LNCAP (cell line): ENCODE results near the gene ZNF548.

ENCODE experiments used
- TF ChIP-seq, protein P1 (sequence below): fragments of 450-650 bp; IDR thresholded peaks from 2 replicates; pipeline ENCODE4 v1.5.1; 2017; ENCODE audit warnings: mild to moderate bottlenecking

Gene ZNF548

DNA sequence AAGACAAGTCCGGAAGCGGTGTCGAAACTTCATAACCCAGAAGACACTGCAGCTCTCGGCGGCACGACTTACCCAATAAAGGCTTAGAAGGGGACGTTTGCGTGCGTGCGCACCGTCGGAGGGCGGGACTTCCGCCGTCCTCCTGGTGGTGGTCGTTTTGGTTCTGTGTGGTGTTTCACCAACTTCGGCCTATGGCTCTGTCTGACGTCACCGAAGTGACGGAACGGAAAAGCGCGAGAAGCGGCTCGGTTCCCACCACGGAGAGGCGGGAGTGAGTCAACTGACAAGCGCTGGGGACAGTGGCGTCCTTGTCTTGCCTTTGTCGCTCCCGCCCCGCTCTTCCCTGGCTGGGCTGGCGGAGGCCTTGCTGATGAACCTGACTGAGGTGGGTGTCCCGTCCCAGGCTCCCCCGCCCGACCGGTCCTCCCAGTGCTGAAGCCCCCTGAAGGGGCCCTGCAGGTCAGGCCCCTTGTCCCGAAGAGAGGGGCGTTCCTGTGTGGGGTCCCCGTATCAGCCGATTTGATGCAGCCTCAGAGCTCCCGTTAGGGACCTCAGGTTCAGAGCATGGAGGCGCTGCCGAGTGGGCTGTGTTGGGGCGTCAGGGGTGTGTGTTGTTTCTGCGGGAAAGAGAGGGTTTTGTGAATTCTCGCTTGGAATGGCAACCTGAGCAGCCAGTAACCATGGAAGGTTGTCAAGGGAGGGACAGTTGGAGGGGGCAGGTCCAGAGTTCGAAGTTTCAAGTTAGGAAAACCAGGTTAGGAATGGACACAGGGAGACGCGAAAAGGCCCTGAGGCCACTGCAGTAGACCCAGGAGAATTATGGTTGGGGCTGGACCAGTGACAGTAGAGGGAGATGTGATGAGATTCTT, at the start of gene ZNF548:
Gene ZNF548, plus strand, starts transcription at position 125 of the 869 bp plus-strand sequence. Its CDS starts 246 bp downstream, at position 371.
- TF ChIP-seq, protein P1, sequence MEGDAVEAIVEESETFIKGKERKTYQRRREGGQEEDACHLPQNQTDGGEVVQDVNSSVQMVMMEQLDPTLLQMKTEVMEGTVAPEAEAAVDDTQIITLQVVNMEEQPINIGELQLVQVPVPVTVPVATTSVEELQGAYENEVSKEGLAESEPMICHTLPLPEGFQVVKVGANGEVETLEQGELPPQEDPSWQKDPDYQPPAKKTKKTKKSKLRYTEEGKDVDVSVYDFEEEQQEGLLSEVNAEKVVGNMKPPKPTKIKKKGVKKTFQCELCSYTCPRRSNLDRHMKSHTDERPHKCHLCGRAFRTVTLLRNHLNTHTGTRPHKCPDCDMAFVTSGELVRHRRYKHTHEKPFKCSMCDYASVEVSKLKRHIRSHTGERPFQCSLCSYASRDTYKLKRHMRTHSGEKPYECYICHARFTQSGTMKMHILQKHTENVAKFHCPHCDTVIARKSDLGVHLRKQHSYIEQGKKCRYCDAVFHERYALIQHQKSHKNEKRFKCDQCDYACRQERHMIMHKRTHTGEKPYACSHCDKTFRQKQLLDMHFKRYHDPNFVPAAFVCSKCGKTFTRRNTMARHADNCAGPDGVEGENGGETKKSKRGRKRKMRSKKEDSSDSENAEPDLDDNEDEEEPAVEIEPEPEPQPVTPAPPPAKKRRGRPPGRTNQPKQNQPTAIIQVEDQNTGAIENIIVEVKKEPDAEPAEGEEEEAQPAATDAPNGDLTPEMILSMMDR: no peak

DNA sequence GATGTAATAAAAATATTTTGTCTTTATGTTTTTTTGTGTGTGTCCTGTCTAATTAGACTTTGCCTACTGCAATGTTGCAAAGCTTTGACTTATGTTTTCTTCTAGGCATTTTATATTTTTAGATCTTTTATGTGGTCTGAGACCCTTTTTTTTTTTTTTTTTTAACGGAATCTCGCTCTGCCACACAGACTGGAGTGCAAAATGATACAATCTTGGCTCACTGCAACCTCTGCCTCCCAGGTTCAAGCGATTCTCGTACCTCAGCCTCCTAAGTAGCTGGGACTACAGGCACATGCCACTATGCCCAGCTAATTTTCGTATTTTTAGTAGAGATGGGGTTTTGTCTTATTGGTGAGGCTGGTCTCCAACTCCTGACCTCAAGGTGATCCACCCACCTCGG, 47.1 kb upstream of the ZNF548 start:
- TF ChIP-seq, protein P1: no peak

DNA sequence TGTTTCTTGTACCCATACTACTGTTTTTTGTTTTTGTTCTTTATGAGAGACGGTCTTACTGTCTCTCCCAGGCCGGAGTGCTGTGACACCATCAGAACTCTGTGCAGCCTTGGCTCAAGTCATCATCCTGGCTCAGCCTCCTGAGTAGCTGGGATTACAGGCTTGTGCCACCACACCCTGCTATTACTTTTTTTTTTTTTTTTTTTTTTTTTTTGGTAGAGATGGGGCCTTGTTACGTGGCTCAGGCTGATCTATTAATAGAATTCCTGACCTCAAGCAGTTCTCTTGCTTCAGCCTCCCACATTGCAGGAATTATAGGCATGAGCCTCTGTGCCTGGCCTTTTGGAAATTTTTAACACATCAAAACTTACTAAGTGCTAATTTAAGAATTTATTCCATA, 41.5 kb upstream of the ZNF548 start:
- TF ChIP-seq, protein P1: no peak

DNA sequence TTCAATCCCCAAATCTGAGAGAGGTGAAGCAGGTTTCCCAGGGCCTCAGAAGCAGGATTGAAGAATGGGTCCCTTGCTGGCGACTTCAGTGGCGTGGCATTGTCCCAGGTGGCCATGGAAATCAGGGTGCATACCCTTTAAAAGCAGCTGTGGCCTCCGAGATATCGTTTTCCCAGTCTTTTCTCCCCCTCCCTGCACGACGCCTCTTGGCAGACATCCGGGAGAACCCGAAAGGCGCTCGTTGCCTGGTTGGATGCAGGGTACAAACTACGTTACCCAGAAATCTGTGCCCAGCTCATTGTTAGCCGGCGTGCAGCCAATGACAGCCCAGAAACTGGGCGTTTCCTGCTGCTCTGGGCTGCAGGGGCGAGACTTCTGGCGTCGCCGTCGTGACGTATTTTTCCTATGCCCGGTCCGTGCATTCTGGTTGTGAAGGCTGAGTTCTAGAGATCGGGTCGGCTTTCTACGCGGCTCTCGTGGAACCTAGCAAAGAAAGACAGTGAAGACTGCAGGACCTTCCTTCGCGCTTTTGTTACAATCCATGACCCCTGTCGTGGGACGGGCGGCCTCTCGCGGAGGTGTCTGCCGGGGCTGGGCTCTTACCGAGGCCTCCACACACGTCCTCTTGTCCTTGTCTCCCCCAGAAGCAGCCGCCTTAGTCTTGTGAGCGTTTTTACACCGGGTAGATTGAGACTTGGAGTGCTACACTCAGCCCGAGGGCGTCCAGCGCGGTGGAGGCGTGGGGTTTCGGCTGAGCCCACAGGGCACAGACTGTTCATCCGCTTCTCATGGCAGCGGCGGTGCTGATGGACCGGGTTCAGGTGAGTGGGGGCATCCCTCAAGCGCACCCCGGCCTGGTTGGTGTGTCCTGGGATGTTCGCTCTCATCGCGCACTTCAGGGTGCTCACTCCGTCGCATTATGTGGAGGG, 38.5 kb upstream of the ZNF548 start, which contains the start of gene ZNF304:
Gene ZNF304, plus strand, starts transcription at position 395 of the 929 bp plus-strand sequence. Its CDS starts 394 bp downstream, at position 789.
- TF ChIP-seq, protein P1: no peak

DNA sequence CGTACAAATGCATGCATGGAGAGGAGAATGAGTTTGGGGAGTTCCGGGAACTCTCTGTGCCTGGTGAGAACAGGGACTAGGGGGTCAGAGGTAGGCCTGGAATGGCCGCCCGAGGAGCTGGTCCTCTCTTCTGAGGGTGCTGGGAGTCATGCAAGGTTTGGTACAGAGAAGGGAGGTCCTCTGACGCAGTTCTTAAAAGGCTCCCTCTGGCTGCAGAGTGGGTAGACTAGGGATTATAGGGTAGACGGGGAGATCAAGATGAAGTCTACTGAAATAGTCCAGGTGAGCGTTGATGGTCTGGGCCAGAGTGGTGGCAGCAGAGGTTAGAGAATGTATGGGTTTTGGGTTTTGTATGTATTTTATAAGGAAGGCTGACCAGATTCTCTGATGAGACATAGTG, 37.8 kb upstream of the ZNF548 start:
- TF ChIP-seq, protein P1: no peak

DNA sequence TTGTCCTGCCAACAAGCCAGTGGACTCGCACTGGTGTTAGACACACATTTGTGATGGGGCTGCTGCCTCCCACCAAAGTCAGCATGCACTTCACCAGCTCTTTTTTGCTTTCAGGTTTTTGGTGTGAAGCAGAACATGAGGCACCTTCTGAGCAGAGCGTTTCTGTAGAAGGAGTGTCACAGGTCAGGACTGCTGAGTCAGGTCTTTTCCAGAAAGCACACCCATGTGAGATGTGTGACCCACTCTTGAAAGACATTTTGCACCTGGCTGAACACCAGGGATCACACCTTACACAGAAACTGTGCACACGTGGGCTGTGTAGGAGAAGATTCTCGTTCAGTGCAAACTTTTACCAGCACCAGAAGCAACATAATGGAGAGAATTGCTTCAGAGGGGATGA, 33.7 kb upstream of the ZNF548 start:
- TF ChIP-seq, protein P1: no peak

DNA sequence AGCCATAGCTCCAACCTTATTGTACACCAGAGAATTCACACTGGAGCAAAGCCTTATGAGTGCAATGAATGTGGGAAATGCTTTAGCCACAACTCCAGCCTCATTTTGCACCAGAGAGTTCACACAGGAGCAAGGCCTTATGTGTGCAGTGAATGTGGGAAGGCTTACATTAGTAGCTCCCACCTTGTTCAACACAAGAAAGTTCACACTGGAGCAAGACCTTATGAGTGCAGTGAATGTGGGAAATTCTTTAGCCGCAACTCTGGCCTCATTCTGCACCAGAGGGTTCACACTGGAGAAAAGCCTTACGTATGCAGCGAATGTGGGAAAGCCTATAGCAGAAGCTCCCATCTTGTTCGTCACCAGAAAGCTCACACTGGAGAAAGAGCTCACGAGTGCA, 32.2 kb upstream of the ZNF548 start:
- TF ChIP-seq, protein P1: no peak
